Prostate gland (tissue), 2 donors: ENCODE measurements around the gene ARHGEF38.

Source experiments
- POLR2A ChIP-seq: fragments of 450-650 bp; IDR thresholded peaks from one replicate; pipeline ENCODE4 v1.6.1; 2016; ENCODE audit warnings: antibody characterized with exemption, mild to moderate bottlenecking
- TF ChIP-seq, protein P1 (sequence below), 4 experiments: fragments of 200-600 bp in 2 of 4; fragments of 450-650 bp in 2 of 4; sonication (generic) in 2 of 4; IDR thresholded peaks; 1 replicate in 3 of 4; 2 replicates in 1 of 4; pipeline ENCODE4 v1.5.1; 2016 to 2019; ENCODE audit warnings: antibody characterized with exemption in 4 of 4, mild to moderate bottlenecking in 2 of 4, moderate library complexity in 2 of 4

GRCh38 chr4:105510245-105510644 is 42.2 kb upstream of the ARHGEF38 start:
- TF ChIP-seq, protein P1, sequence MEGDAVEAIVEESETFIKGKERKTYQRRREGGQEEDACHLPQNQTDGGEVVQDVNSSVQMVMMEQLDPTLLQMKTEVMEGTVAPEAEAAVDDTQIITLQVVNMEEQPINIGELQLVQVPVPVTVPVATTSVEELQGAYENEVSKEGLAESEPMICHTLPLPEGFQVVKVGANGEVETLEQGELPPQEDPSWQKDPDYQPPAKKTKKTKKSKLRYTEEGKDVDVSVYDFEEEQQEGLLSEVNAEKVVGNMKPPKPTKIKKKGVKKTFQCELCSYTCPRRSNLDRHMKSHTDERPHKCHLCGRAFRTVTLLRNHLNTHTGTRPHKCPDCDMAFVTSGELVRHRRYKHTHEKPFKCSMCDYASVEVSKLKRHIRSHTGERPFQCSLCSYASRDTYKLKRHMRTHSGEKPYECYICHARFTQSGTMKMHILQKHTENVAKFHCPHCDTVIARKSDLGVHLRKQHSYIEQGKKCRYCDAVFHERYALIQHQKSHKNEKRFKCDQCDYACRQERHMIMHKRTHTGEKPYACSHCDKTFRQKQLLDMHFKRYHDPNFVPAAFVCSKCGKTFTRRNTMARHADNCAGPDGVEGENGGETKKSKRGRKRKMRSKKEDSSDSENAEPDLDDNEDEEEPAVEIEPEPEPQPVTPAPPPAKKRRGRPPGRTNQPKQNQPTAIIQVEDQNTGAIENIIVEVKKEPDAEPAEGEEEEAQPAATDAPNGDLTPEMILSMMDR (IDR thresholded peaks at IDR 0.05), result no peak
- no peak for TF ChIP-seq POLR2A
